ENCODE measurements around the gene CFAP61.

The CFAP61 gene

DNA sequence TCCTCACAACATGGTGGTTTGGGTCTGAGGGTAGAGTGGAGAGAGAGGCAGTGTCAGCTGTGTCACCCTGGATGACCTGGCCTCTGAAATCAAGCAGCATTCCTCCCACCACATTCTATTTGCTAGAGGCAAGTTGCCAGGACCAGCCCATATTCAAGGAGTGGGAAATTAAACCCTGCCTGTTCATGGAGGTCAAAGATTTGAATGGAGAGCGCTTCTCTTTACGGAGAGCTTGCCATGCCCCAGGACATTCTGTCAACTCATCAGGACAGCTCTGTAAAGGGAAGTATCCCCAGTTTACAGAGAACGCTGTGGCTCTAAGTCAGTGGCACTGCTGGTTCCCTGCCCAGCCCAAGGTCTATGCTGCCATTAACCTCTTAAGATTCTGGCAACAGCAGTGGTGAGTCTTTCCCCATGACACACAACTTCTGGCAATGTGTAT lies 225.6 kb downstream of the CFAP61 start:
- DNase-seq = no peak

DNA sequence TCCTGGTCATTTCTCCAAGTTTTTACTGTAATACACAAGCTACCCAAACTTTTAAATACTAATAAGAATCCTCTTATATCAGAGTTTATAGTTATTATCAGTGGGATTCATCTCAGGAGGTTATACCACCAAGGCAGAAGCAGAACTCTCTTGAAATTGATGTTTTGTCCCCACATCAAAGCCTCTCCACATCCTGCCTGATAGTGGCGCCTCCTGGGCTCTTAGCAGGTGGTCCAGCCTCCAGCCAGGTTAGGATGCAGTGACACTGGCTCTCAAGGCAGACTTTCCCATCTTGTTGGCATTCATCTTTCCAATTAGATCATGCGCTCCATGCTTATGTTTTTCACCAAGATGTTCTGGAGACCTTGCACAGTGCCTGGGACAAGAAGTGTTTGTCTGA lies 233.7 kb downstream of the CFAP61 start:
- no peak for DNase-seq

DNA sequence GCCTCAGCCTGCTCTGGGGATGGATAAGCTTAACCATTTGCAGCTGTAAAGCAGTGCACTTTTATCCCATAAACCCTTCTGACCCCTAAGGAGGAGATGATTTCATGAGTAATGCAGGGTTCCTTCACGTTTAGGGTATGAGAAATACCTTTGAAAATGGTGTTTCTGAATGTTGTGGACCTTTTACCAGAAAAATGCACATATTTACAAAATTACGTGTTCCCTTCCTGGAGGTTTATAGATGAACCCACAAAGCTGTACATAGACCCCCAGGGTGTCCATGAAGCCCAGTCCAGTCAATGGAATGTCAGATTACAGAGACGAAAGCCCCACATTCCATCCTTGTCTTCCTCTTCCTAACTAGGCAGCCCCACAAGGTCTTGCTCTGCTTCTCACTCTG lies 237.0 kb downstream of the CFAP61 start:
- DNase-seq = no peak

- no peak for DNase-seq
Measured at GRCh38 chr20:20292472-20292871, 240.1 kb downstream of the CFAP61 start.

DNA sequence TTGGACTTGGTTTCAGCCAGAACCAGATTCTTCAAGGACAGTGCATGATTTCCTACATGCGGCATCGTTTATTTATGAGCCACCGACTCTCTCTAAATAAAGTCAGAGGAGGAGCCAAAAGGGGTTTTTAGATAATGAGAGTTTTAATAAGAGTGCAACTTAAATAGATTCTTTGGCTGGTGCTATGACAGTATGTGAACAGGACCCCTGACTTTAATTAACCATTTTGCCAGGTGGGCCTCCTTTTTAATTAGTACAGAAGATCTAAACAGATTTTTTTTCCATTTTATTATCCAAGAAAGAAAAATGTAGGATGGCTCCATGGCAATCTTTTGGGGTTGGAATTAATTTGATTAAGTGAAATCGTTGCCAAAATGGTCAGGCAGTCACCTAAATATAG lies 240.8 kb downstream of the CFAP61 start:
- DNase-seq = no peak

DNA sequence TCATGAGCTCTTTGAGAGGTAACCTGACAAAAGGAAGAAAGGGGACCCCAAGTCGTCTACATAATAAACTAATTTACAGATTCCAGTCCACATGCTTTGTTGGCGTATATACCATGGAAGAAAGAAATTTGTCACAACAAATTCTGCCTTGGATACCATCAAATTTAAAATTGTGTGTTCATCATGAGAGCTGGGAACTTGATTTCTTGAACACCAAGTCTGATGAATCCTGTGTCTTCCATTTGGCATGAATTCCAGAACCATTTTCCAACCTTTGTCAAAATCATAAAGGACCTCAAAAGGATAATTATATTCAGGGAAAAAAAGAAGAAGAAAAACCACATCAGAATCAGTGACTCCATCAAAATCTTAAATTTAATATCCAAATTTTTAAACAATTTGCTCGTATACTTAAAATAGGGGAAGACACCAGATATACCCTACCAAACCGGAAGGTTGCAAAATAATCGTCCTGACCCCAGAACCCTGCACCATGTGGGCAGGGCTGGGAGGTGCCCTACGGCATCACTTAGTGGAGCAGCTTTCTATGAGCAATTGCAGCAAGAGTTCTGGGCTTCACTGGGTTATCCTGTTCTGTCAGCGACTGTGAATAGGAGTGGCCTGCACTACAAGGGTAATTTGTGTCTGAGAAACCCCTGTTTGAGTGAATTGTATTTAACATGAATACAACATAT lies 241.5 kb downstream of the CFAP61 start:
- no peak for DNase-seq

- DNase-seq = no peak
Measured at GRCh38 chr20:20295621-20296498, 243.5 kb downstream of the CFAP61 start.

DNA sequence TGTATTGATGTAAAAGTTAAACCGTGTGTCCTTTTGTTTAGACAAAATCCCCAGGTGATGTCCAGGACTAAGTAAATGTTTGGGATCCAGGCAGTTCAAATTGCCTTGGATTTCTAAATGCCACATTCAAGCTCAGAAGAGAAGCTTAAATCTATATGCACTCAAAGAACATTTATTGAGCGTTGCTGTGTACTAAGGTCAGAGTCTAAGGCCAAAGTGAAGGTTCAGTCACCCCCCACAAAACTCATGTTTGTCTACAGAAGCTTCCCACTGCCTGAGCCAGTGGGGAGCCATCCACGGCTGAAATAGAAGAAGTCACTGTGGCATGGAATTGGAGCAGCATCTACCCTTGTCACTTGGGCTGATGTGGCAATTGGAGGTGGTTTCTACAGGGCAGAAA lies 244.8 kb downstream of the CFAP61 start:
- no peak for DNase-seq

- no peak for DNase-seq
Measured at GRCh38 chr20:20297752-20298151, 245.4 kb downstream of the CFAP61 start.

GRCh38 chr20:20299904-20300303 lies 247.6 kb downstream of the CFAP61 start:
- DNase-seq = no peak

- DNase-seq = no peak
Measured at GRCh38 chr20:20303320-20303719, 251.0 kb downstream of the CFAP61 start.

DNA sequence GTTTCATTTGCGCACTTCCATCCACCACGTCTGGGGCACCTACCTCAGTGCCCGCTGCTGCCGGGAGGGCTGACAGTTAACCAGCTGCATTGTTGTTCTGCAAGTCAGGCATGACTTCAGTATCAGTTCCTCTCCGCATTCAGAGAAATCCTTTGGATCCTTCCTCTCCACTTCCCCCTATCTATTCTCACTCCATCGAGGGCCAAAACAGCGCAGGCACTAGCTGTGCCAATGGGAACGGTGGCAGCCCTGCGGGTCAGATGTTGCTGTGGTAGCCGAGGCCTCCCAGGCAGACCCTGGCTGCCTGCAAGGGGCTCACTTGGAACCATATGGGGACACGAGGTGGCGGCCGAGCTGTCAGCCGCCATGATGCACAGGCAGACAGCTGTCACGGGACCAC lies 251.4 kb downstream of the CFAP61 start:
- no peak for DNase-seq

- DNase-seq = no peak
Measured at GRCh38 chr20:20304942-20305341, 252.6 kb downstream of the CFAP61 start.

- DNase-seq = no peak
Measured at GRCh38 chr20:20312562-20312961, 260.2 kb downstream of the CFAP61 start.

- peak; percentile 43 to 49 for DNase-seq
Measured at GRCh38 chr20:20317195-20317594, 264.9 kb downstream of the CFAP61 start.

GRCh38 chr20:20317621-20318364 lies 265.5 kb downstream of the CFAP61 start:
- no peak for DNase-seq

DNA sequence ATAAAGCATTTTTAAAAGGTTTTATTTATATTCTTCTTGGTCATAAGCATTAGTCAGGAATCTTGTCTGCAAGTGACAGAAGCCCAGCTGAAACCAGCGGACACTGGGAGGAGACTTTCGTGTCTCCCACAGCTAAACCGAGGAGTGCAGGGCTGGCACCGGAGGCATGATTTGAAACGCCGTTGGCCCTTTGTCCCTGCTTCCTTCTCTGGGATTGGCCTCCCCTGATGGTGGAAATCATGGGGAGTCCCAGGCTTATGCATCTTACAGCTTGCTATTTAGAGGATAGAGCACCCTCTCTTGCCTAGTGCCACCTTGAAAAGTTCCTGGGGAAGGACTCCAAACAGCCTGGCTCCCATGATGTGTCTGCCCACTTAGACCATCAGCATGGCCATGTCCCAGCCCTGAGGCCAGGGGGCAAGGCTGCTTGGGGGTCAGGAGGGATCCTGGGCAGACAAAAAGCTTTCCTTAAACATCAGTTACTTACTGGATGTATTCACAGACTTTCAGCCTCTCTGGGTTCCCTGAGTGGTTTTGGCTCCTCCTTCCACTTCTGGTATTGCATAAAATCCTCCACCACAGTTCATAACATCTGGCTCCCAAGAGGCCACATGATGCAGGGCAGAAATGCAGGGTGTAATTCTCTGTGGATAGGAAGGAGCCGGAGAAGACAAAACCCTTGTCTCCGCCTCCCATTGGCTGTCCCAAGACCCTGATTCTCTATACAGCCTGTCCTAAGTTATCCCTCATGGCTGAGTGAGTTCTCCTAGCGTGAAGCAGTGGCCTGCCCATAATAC lies 266.2 kb downstream of the CFAP61 start:
- DNase-seq = no peak

GRCh38 chr20:20321134-20321533 lies 268.8 kb downstream of the CFAP61 start:
- DNase-seq = no peak

DNA sequence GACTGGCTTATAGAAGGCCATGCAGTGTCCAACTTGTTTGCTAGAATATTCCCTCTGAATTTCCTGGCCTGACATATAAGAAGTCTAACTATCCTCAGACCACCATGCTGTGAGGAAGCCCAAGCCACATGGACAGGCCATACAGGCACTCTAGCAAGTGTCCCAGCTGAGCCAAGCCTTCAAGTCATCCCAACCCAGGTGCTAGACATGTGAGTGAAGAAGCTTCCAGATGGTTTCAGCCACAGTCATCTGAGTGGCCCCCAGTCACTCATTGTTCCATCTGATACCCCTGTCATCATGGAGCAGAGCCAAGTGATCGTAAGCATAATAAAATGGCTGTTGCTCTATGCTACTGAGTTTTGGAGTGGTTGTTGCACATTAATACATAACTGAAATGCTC lies 269.6 kb downstream of the CFAP61 start:
- no peak for DNase-seq

DNA sequence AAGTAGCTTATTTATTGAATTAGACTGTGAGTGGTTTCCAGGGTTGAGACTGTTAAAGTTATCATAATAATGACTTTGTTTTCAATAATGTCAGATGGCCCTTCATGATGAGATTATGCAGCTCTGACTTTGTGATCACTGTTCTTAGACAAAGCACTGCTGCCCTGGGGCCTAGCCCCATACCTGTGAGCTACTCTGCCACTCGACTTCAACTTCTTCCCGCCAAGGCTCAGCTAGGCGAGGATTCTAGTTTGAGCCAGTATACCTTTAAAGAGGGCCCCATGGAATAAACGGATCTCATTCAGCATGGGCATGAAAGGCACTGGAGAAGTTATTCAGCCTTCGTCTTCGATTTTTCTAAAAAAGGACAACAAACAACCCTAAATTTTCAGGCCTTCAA lies 270.6 kb downstream of the CFAP61 start:
- DNase-seq = no peak

- no peak for DNase-seq
Measured at GRCh38 chr20:20327746-20328145, 275.4 kb downstream of the CFAP61 start.

GRCh38 chr20:20329564-20329963 lies 277.2 kb downstream of the CFAP61 start:
- no peak for DNase-seq

DNA sequence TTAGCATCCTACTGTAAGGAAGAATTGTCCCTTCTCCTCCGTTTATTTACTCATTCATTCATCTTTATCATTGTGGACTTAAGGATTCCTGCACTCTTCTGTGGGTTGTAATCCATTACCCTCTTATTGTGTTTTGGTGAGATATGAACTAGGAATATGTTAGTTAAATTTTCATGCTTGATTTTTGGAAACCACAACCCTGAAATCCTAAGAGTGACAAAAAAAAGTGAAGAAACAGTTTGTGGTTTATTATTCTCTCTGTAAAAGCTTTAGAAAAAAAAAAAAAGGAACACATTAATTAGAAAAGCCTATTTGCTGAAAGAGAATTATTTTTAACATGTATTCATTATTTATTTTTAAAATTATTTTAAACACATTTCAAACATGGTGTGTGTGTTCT lies 278.8 kb downstream of the CFAP61 start:
- no peak for DNase-seq

Data from SHP77 (cell line).